ENCODE results near the gene TMPRSS4. TPM values are rescaled to one million over a fixed set of nuclear protein-coding genes. Genes with fewer than 3 reads are reported as not detected.

TMPRSS4 gene
- total RNA-seq, 1 experiment from 2014 or later, result not detected

DNA sequence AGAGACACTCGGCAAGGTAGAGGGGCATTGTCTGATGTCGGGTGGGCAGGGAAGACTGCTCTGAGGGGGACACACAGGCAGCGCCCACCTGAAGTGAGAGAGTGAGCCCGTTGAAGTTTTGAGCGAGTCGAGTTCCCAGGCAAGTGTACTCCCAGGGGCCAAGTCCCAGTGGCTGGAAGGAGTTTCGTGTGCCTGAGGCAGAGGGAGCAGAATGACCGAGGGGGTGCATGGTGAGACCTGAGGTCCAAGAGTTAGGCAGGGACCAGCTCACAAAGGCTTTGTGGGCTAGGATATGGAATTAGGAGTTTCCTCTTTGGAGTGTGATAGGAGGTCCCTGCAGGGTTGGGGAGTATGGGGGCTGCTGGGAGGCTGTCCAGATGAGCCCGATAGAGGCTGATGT is 93.4 kb downstream of the TMPRSS4 start:
- H3K36me3 Mint-ChIP-seq (ENCODE audit: insufficient read depth in 1 of 3, low read depth in 3 of 3), result no peaks in the 10 kb centered on the region
- no peak for DNase-seq
- Histone ChIP-seq H3K14ac (ENCODE audit: insufficient read depth, low read length) (no peak overlapping the region), H3T11ph (ENCODE audit: low read length) (no peak overlapping the region), H4K91ac (ENCODE audit: insufficient read length, low read depth, low read length) (no peak overlapping the region), H3K4me1 (ENCODE audit: insufficient read depth, low read length) (peaks cover 1% of the 10 kb centered on the region; the same call in 1 of the 2 replicates), H3K23me2 (ENCODE audit: insufficient read length, low read depth, low read length, poor library complexity, severe bottlenecking) (peaks cover 2% of the 10 kb centered on the region), H4K20me1 (ENCODE audit: control insufficient read depth, insufficient read depth, insufficient read length) (no peaks in the 10 kb centered on the region), H3K23ac (ENCODE audit: insufficient read length, low read depth, low read length) (no peak overlapping the region), H3K79me2 (ENCODE audit: insufficient read depth, low read length) (no peaks in the 10 kb centered on the region), H2BK15ac (ENCODE audit: low read depth, low read length) (no peak overlapping the region), H3K4ac (ENCODE audit: low read depth, low read length) (no peak overlapping the region), H2AFZ (ENCODE audit: low read length) (no peak overlapping the region), H2AK5ac (ENCODE audit: insufficient read length, low read length) (no peak overlapping the region), H3K9me3 (ENCODE audit: control insufficient read depth, low read depth, low read length) (no peaks in the 10 kb centered on the region), H4K5ac (ENCODE audit: insufficient read length, low read depth, low read length) (no peak overlapping the region), H3K27me3 (ENCODE audit: insufficient read depth, low read length) (peaks cover 28% of the 10 kb centered on the region; the same call in 1 of the 2 replicates), H3K9ac (ENCODE audit: extremely low read depth, insufficient read length, low read length) (no peak overlapping the region), H3K27ac (ENCODE audit: insufficient read length, low read depth, low read length) (no peak overlapping the region), H2BK12ac (ENCODE audit: insufficient read length, low read depth, low read length) (no peak overlapping the region), H3K4me2 (ENCODE audit: insufficient read depth, insufficient read length, low read length) (no peak overlapping the region), H2BK120ac (ENCODE audit: low read depth, low read length, poor library complexity, severe bottlenecking) (no peak overlapping the region), H3K18ac (ENCODE audit: insufficient read length, low read depth, low read length) (no peak overlapping the region), H2BK20ac (ENCODE audit: low read depth, low read length, poor library complexity, severe bottlenecking) (no peak overlapping the region), H3K79me1 (ENCODE audit: insufficient read depth, low read depth, low read length, poor library complexity, severe bottlenecking) (no peaks in the 10 kb centered on the region), H2BK5ac (ENCODE audit: insufficient read length, low read length) (no peak overlapping the region), H4K8ac (replicated peaks; ENCODE audit: insufficient read length, low read depth, low read length) (no peak overlapping the region), H3K56ac (ENCODE audit: insufficient read length, low read depth, low read length) (no peak overlapping the region)
- H3K4me1 Mint-ChIP-seq, result peaks cover 33 to 49% of the 10 kb centered on the region in 2 experiments
- peak overlapping the region in 1 of 3 experiments; percentile 24; a peak in 1 of 7 replicates for H3K27ac Mint-ChIP-seq
- no peaks in the 10 kb centered on the region for H3K9me3 Mint-ChIP-seq
- TF ChIP-seq, protein P1, sequence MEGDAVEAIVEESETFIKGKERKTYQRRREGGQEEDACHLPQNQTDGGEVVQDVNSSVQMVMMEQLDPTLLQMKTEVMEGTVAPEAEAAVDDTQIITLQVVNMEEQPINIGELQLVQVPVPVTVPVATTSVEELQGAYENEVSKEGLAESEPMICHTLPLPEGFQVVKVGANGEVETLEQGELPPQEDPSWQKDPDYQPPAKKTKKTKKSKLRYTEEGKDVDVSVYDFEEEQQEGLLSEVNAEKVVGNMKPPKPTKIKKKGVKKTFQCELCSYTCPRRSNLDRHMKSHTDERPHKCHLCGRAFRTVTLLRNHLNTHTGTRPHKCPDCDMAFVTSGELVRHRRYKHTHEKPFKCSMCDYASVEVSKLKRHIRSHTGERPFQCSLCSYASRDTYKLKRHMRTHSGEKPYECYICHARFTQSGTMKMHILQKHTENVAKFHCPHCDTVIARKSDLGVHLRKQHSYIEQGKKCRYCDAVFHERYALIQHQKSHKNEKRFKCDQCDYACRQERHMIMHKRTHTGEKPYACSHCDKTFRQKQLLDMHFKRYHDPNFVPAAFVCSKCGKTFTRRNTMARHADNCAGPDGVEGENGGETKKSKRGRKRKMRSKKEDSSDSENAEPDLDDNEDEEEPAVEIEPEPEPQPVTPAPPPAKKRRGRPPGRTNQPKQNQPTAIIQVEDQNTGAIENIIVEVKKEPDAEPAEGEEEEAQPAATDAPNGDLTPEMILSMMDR (conservative IDR thresholded peaks at IDR 0.05), result no peak
- peaks cover 93% of the 10 kb centered on the region for H3K27me3 Mint-ChIP-seq (ENCODE audit: low read depth)
- WGBS (ENCODE audit: extremely low coverage, insufficient read length, low lambda C conversion rate), result no CpG with 5 or more reads among the region's 9 CpGs
- H3K4me3 Mint-ChIP-seq, result peak overlapping the region in 1 of 2 experiments; percentile 19; a peak in 2 of 5 replicates
